ENCODE data around the gene AK2. TPM values are rescaled to one million over a fixed set of nuclear protein-coding genes. Genes with fewer than 3 reads are reported as not detected.

Gene AK2
- total and polyA plus RNA-seq, 12 donors, result 55.3 to 245 (median 144) TPM

DNA sequence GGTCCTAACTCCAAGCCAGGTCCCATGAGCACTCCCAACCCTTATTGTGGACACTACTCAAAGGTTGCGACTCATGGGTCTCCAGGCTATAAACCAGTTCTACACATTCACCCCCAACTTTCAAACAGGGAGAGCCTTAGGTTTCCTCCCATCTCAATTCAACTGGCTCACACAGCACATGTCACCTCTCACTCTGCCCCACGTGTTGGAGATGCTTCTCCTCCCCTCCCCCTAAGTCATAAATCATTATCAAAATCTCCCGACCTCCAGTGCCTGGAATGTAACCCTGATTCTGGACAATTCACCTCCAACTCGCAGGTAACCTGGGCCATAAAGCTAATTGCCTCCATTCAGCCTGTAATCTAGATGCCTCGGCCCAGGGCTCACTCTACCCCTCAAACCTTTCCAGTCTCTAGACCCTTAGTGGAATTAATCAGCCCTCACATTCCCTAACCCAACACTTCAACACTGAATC is 595 bp downstream of the AK2 start:
- DNase-seq, result peak in 1 of 7 donors; percentile 21
- TF ChIP-seq POLR2A (IDR thresholded peaks at IDR 0.05) (no peak), CTCF (IDR thresholded peaks at IDR 0.05) (no peak)
- H3K27me3 ChIP-seq, result no peaks in the 10 kb centered on the region
- peaks cover 10 to 36% of the 10 kb centered on the region in 2 donors for H3K4me1 ChIP-seq (replicated peaks in 1 of 2)
- H3K4me3 ChIP-seq, result peak overlapping the region in 3 of 4 donors; percentile 50 to 92 (median 76)
- whole genome bisulfite sequencing, 4 donors, result 11 to 13% (median 13%) methylated on average over 5 of the region's 5 CpGs
- no peaks in the 10 kb centered on the region for H3K9me3 ChIP-seq (replicated peaks in 1 of 3)
- H3K27ac ChIP-seq, result peak overlapping the region; percentile 29 to 92 (median 80)
- intact Hi-C loops (cut with DNase I), result no loop called here
- H3K36me3 ChIP-seq (replicated peaks in 1 of 2), result no peaks in the 10 kb centered on the region

GRCh38 chr1:33032126-33032869 is 4.4 kb downstream of the AK2 start:
- H3K27ac ChIP-seq, result no peak overlapping the region
- intact Hi-C loops (cut with DNase I), result no loop called here
- no peaks in the 10 kb centered on the region for H3K27me3 ChIP-seq
- TF ChIP-seq CTCF (IDR thresholded peaks at IDR 0.05), result no peak
- TF ChIP-seq POLR2A (IDR thresholded peaks at IDR 0.05), result no peak
- H3K4me3 ChIP-seq, result no peak overlapping the region
- DNase-seq, result no peak
- peaks cover 10 to 45% of the 10 kb centered on the region in 2 donors for H3K4me1 ChIP-seq (replicated peaks in 1 of 2)
- no peaks in the 10 kb centered on the region for H3K9me3 ChIP-seq (replicated peaks in 1 of 3)
- no peaks in the 10 kb centered on the region for H3K36me3 ChIP-seq (replicated peaks in 1 of 2)
- WGBS, 4 donors, result 68 to 69% (median 69%) methylated on average over 6 of the region's 6 CpGs

- no peaks in the 10 kb centered on the region for H3K27me3 ChIP-seq
- H3K27ac ChIP-seq, result no peak overlapping the region
- H3K9me3 ChIP-seq (replicated peaks in 1 of 3), result no peaks in the 10 kb centered on the region
- no peak for DNase-seq
- H3K4me3 ChIP-seq, result no peak overlapping the region
- no peak for TF ChIP-seq CTCF (IDR thresholded peaks at IDR 0.05)
- TF ChIP-seq POLR2A (IDR thresholded peaks at IDR 0.05), result no peak
- H3K4me1 ChIP-seq (replicated peaks in 1 of 2), result peaks cover 10 to 48% of the 10 kb centered on the region in 2 donors
- H3K36me3 ChIP-seq (replicated peaks in 1 of 2), result no peaks in the 10 kb centered on the region
- intact Hi-C loops (cut with DNase I), result no loop called here
- WGBS, 4 donors, result 83 to 92% (median 84%) methylated on average over 4 of the region's 4 CpGs
Observed at GRCh38 chr1:33031506-33031905, 5.2 kb downstream of the AK2 start.

GRCh38 chr1:33030575-33030974 is 6.1 kb downstream of the AK2 start:
- TF ChIP-seq POLR2A (IDR thresholded peaks at IDR 0.05) (no peak), CTCF (IDR thresholded peaks at IDR 0.05) (no peak)
- DNase-seq, result peak in 2 of 7 donors; percentile 33 to 52
- Histone ChIP-seq H3K27me3 (no peaks in the 10 kb centered on the region), H3K4me3 (no peak overlapping the region), H3K27ac (no peak overlapping the region), H3K36me3 (replicated peaks in 1 of 2) (no peaks in the 10 kb centered on the region), H3K9me3 (replicated peaks in 1 of 3) (no peaks in the 10 kb centered on the region), H3K4me1 (replicated peaks in 1 of 2) (peaks cover 4 to 43% of the 10 kb centered on the region in 2 donors)
- WGBS, 4 donors, result 87 to 97% (median 95%) methylated on average over 2 of the region's 2 CpGs
- intact Hi-C loops (cut with DNase I), result no loop called here

Data from adrenal gland (tissue), 12 donors.